NCI-H1105 treated with DMSO at 0.1 percent for 48 hours (cell line): ENCODE data around the gene TNFRSF19.
A peak's percentile ranks its signal among the peaks of the same experiment; 100 is the strongest.
"Not testable (repeated sequence)": the region's sequence is repeated elsewhere in the genome, so short reads cannot be mapped to it uniquely, and the experiment has no call there.

ENCODE experiments used
- DNase-seq: peaks from one replicate; lab custom pipeline; 2025; lab: John Stamatoyannopoulos, UW

TNFRSF19 gene

GRCh38 chr13:23654111-23655110 lies 84.2 kb downstream of the TNFRSF19 start:
- no peak for DNase-seq

GRCh38 chr13:23655321-23655720 lies 85.1 kb downstream of the TNFRSF19 start:
- no peak for DNase-seq

GRCh38 chr13:23656637-23657371 lies 86.6 kb downstream of the TNFRSF19 start:
- DNase-seq, result peak; percentile 11

- no peak for DNase-seq
Measured at GRCh38 chr13:23658929-23659541, 88.8 kb downstream of the TNFRSF19 start.

- DNase-seq, result no peak
Measured at GRCh38 chr13:23660249-23660648, 90.0 kb downstream of the TNFRSF19 start.

GRCh38 chr13:23666582-23666981 lies 96.4 kb downstream of the TNFRSF19 start:
- no peak for DNase-seq

GRCh38 chr13:23667750-23668149 lies 97.5 kb downstream of the TNFRSF19 start:
- no peak for DNase-seq

GRCh38 chr13:23668562-23668961 lies 98.3 kb downstream of the TNFRSF19 start:
- no peak for DNase-seq

- no peak for DNase-seq
Measured at GRCh38 chr13:23670793-23671192, 100.6 kb downstream of the TNFRSF19 start.

- no peak for DNase-seq
Measured at GRCh38 chr13:23671377-23671776, 101.2 kb downstream of the TNFRSF19 start.

GRCh38 chr13:23671897-23672296 lies 101.7 kb downstream of the TNFRSF19 start:
- DNase-seq, result no peak

GRCh38 chr13:23672616-23673015 lies 102.4 kb downstream of the TNFRSF19 start:
- no peak for DNase-seq

GRCh38 chr13:23673354-23673753 lies 103.1 kb downstream of the TNFRSF19 start:
- no peak for DNase-seq

GRCh38 chr13:23673867-23674605 lies 103.8 kb downstream of the TNFRSF19 start:
- DNase-seq, result no peak

- no peak for DNase-seq
Measured at GRCh38 chr13:23674795-23675640, 104.8 kb downstream of the TNFRSF19 start.

- DNase-seq, result not testable (repeated sequence)
Measured at GRCh38 chr13:23677679-23678288, 107.6 kb downstream of the TNFRSF19 start.

- no peak for DNase-seq
Measured at GRCh38 chr13:23678795-23679194, 108.6 kb downstream of the TNFRSF19 start.

- no peak for DNase-seq
Measured at GRCh38 chr13:23679220-23679619, 109.0 kb downstream of the TNFRSF19 start.

- DNase-seq, result no peak
Measured at GRCh38 chr13:23680845-23681669, 110.8 kb downstream of the TNFRSF19 start.
